ENCODE data around the gene MLANA. TPM values are rescaled to one million over a fixed set of nuclear protein-coding genes. Genes with fewer than 3 reads are reported as not detected.
A peak's percentile ranks its signal among the peaks of the same experiment; 100 is the strongest.

The MLANA gene
- total and polyA plus RNA-seq, 8 donors: 0.75 to 1.5 (median 1.1) TPM; not detected in 2

GRCh38 chr9:5950261-5950660 lies 59.6 kb downstream of the MLANA start:
- DNase-seq (no peak), ATAC-seq (no peak)
- no peaks in the 10 kb centered on the region for H3K9me3 ChIP-seq
- no peak overlapping the region for H3K27ac ChIP-seq
- no peak for TF ChIP-seq CTCF (IDR thresholded peaks at IDR 0.05)
- no peaks in the 10 kb centered on the region for H3K27me3 ChIP-seq
- intact Hi-C loops (cut with DNase I): no loop called here
- peaks cover 0 to 11% of the 10 kb centered on the region in 2 donors for H3K4me1 ChIP-seq
- no peak overlapping the region for H3K4me3 ChIP-seq
- peaks cover 0 to 7% of the 10 kb centered on the region in 2 donors for H3K36me3 ChIP-seq

- intact Hi-C loops (cut with DNase I): no loop called here
- Histone ChIP-seq H3K9me3 (no peaks in the 10 kb centered on the region), H3K27ac (no peak overlapping the region), H3K4me1 (peaks cover 0 to 11% of the 10 kb centered on the region in 2 donors), H3K27me3 (no peaks in the 10 kb centered on the region), H3K36me3 (peaks cover 0 to 7% of the 10 kb centered on the region in 2 donors), H3K4me3 (no peak overlapping the region)
- DNase-seq (no peak), ATAC-seq (no peak)
- TF ChIP-seq CTCF (IDR thresholded peaks at IDR 0.05): no peak
These were observed 61.1 kb downstream of the MLANA start for GRCh38 chr9:5951686-5952211.

DNA sequence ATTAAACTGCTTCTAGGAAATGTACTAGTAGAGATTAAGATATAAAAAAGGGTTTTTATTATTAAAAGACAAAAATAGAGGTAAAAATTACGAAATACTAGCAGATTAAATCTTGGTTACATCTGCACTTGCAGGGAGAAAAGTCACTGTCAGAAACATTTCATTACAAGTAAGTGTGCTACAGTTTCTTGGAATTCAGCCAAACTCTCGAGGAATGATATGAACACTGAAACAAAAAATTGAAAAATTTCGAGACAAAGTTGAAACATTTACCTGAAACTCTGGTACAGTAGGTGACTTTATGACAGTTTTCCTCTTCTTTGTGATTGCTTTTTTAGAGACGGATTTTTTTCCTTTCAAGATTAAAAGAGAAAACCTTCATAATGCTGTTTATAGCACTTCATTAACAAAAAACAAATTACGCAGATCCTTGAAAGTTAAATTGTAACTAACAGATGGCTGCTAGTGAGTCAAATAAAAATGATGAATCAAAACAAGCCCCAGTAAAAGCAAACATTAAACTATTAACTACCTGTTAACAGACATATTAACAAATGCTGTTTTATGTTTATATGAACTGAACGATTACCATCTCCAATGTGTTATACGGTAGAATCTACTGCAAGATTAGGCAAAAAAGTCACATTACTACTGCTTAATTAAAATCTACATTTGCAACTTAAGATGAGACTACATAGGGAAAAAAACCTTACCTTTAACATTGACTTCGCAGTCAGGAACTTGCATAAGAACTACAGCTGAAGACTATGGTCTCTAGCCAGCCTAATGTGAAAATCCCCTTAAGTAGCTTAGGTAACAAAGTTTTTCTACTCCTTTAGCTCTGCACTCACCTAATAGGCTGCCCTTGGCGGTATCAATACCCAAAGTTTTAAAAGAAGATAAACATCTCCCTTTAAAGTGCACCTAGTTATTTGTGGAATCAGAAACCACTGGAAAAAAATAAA lies 63.3 kb downstream of the MLANA start:
- intact Hi-C loops (cut with DNase I): no loop called here
- Histone ChIP-seq H3K4me3 (no peak overlapping the region), H3K4me1 (peaks cover 0 to 6% of the 10 kb centered on the region in 2 donors), H3K27ac (no peak overlapping the region), H3K9me3 (no peaks in the 10 kb centered on the region), H3K36me3 (peaks cover 0 to 7% of the 10 kb centered on the region in 2 donors), H3K27me3 (no peaks in the 10 kb centered on the region)
- TF ChIP-seq CTCF (IDR thresholded peaks at IDR 0.05): no peak
- no peak for ATAC-seq
- peak in 1 of 4 donors; percentile 28 for DNase-seq

DNA sequence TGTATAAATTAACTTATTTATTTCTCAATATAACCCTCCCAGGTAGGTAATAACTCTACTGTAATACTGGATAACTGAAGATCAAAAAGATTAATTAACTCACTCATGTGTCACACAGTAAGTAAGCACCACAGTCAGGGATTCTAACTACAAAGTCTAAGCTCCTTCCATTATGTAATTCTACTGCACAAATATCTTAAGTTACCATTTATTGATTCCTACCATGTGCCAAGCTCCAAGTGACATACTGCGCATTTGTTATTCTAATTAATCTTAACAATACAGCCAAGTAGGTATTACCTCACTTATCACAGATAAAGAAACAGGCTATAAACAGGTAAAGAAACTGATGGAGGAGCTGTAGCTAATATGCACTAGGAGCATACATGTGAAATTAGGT lies 66.5 kb downstream of the MLANA start:
- Histone ChIP-seq H3K4me3 (no peak overlapping the region), H3K27ac (no peak overlapping the region), H3K9me3 (no peaks in the 10 kb centered on the region), H3K4me1 (no peaks in the 10 kb centered on the region), H3K27me3 (no peaks in the 10 kb centered on the region), H3K36me3 (peaks cover 0 to 7% of the 10 kb centered on the region in 2 donors)
- DNase-seq (no peak), ATAC-seq (no peak)
- intact Hi-C loops (cut with DNase I): no loop called here
- TF ChIP-seq CTCF (IDR thresholded peaks at IDR 0.05): no peak

GRCh38 chr9:5958273-5958672 lies 67.6 kb downstream of the MLANA start:
- Histone ChIP-seq H3K36me3 (peaks cover 0 to 7% of the 10 kb centered on the region in 2 donors), H3K27me3 (no peaks in the 10 kb centered on the region), H3K4me3 (no peak overlapping the region), H3K27ac (no peak overlapping the region), H3K9me3 (no peaks in the 10 kb centered on the region), H3K4me1 (no peaks in the 10 kb centered on the region)
- ATAC-seq: no peak
- intact Hi-C loops (cut with DNase I): no loop called here
- no peak for TF ChIP-seq CTCF (IDR thresholded peaks at IDR 0.05)
- no peak for DNase-seq
